Measurements from ENCODE around the gene MRPL39.

Gene MRPL39

DNA sequence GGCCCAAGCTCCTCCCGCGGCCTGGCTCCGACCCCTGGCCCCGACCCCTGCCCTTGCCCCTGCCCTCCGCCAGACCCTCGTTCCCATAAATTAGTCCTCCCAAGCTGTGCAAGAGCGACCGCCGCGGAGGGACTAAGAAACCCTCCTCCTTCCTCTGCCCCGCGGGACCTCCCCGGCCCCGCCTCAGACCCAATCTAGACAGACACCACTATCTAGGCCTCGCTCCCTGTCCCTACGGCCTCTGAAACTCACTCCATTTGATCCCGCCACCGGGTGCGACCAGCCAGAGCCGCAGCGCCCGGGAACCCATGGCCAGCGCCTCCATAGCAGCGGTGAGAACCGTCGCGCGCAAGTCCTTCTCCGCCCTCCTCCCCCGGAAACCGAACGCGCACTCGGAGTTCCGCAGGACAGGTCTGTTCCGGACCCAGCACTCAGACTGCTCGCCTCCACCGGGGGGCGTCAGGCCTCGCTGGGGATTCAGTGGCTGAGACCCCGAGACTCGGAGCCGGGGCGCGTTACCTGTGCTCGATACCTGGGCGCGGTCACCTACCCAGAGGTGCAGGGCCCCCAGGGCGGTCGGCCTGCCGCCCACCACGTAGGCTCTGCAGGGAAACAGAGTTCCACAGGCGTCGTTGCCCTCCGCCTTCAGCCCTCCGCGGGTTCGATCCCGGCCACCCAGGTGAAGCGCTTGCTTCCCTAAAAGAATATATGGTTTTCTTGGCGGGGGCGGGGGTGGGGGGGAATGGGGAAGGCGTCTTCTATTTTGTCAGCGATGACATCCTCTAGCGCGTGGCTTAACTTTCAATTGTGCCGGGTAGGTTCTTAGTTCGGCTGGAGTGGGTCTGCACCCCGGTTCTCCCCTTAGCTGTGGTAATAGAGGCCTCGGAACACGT, at the start of gene MRPL39:
MRPL39 (minus strand) TSS at position 331 of the 893 bp plus-strand sequence; CDS start at position 325, 6 bp downstream.
- no peak for TF ChIP-seq ZFX (IDR thresholded peaks at IDR 0.05)
- TF ChIP-seq, protein P1, sequence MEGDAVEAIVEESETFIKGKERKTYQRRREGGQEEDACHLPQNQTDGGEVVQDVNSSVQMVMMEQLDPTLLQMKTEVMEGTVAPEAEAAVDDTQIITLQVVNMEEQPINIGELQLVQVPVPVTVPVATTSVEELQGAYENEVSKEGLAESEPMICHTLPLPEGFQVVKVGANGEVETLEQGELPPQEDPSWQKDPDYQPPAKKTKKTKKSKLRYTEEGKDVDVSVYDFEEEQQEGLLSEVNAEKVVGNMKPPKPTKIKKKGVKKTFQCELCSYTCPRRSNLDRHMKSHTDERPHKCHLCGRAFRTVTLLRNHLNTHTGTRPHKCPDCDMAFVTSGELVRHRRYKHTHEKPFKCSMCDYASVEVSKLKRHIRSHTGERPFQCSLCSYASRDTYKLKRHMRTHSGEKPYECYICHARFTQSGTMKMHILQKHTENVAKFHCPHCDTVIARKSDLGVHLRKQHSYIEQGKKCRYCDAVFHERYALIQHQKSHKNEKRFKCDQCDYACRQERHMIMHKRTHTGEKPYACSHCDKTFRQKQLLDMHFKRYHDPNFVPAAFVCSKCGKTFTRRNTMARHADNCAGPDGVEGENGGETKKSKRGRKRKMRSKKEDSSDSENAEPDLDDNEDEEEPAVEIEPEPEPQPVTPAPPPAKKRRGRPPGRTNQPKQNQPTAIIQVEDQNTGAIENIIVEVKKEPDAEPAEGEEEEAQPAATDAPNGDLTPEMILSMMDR (conservative IDR thresholded peaks at IDR 0.05) = peak; percentile 5; the same call in 1 of the 2 replicates
- peak within 1 kb of the TSS; percentile 72 for H3K27ac ChIP-seq

DNA sequence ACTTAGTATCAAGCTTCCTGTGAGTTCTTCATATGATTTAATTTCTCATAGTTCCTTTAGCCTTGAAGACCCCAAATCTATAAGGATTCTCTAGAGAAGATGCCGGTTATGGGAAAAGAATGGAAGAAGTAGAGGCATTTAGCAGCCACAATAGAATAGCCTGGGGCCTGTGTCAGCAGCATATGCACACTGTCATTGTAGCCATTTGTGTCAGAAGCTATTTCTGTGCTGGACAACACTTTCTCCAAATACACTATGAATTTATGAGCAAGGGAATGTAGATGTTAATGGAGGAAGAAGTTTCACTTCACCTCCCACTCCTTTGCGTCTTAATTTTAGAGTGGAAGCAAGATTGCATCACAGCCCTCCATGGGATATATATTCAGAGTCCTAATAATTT, 49.1 kb upstream of the MRPL39 start:
- TF ChIP-seq, protein P1 (conservative IDR thresholded peaks at IDR 0.05) = no peak
- no peak for TF ChIP-seq ZFX (IDR thresholded peaks at IDR 0.05)
- H3K27ac ChIP-seq = no peak overlapping the region

DNA sequence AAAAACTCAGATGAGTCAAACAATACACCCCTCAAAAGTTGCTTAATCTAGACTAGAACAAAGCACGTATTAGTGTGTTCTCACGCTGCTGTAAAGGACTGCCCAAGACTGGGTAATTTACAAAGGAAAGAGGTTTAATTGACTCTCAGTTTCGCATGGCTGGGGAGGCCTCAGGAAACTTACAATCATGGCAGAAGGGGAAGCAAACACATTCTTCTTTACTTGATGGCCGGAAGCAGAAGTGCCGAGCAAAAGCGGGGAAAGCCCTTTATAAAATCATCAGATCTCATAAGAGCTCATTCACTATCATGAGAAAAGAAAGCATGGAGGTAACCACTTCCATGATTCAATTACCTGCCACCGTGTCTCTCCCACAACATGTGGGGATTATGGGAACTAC, 41.9 kb upstream of the MRPL39 start:
- TF ChIP-seq ZFX (IDR thresholded peaks at IDR 0.05) = no peak
- TF ChIP-seq, protein P1 (conservative IDR thresholded peaks at IDR 0.05) = no peak
- no peak overlapping the region for H3K27ac ChIP-seq

DNA sequence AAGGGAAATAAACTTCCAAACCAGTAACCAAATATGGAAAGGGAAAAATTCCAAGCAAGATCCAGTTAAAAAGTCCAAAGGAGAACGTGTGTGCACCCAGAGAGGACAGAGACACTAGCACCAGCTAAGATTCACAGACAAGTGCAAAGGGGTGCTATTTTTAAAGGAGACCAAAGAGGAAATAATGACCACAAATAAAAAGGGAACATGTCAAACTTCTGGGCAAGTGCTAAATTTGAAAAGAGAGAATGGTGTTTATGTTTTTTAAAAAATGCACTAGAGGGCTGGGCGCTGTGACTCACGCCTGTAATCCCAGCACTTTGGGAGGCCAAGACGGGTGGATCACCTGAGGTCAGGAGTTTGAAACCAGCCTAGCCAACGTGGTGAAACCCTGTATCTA, 40.4 kb upstream of the MRPL39 start:
- no peak overlapping the region for H3K27ac ChIP-seq
- TF ChIP-seq, protein P1 (conservative IDR thresholded peaks at IDR 0.05) = no peak
- no peak for TF ChIP-seq ZFX (IDR thresholded peaks at IDR 0.05)

DNA sequence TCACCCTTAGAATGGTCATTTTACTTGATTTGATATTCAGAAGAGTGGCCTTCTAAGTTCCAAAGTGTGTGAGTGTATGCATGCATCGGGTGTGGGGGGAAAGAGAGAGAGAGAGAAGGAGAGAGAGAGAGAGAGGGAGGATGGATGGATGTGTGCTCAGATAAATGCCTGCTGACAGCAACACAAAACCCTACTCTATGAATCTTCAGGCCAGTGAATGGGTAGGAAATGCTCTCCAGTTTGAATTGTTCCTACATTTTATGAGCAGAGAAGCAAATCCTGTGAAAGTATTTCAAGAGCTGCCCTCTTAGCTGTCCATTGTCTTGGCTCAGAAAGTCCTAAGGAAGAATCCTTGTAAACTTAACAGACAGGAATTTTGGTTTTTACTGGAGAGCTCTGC, 39.2 kb upstream of the MRPL39 start:
- H3K27ac ChIP-seq = no peak overlapping the region
- no peak for TF ChIP-seq ZFX (IDR thresholded peaks at IDR 0.05)
- TF ChIP-seq, protein P1 (conservative IDR thresholded peaks at IDR 0.05) = no peak

DNA sequence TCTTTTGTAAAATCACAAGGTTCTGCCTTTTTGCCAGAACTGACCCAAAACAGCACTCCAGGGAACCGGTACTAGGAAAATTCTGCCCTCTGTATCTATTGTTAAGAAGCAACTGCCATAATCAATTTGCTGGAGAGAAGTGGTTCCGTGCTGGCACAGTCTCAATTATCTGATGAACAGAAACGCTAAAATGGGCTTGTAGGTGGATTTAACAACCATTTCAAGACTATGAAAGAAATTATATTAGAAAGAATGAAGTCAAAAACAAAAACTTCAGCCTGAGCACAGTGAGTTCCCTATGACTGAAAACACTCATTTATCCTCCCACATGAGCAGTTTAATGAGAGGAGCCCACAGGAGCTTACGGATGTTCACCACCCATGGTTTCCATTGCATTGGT, 36.2 kb upstream of the MRPL39 start:
- H3K27ac ChIP-seq = no peak overlapping the region
- TF ChIP-seq ZFX (IDR thresholded peaks at IDR 0.05) = no peak
- TF ChIP-seq, protein P1 (conservative IDR thresholded peaks at IDR 0.05) = no peak

DNA sequence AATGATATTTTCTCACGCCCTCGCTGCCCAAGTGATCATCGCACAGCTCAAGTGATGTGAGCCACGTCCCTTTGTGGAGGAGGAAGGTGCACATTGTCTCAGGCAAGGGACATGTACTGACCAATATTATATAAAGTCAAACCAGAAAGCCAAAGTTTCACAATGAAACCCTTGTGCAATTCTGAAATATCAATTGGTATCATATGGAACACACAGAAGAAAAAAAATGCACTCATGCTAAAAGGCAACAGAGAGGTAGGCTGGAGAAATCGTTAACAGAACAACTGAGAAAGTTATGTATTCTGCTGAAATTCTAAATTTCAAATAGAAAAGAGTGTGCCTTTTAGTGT, 33.6 kb upstream of the MRPL39 start:
- TF ChIP-seq, protein P1 (conservative IDR thresholded peaks at IDR 0.05) = no peak
- TF ChIP-seq ZFX (IDR thresholded peaks at IDR 0.05) = no peak
- H3K27ac ChIP-seq = no peak overlapping the region

Measured in C4-2B (cell line).